Tibial nerve (tissue), 3 donors: ENCODE results near the gene KIT.

Source experiments
- POLR2A ChIP-seq, 2 donors: fragments of 450-650 bp; IDR thresholded peaks; one replicate each; pipeline ENCODE4 v1.6.1; 2017; ENCODE audit warnings: antibody characterized with exemption in 2 of 2, mild to moderate bottlenecking in 2 of 2, moderate library complexity in 2 of 2
- TF ChIP-seq, protein P1 (sequence below), 5 experiments: fragments of 200-600 bp in 3 of 5; fragments of 450-650 bp in 2 of 5; sonication (generic) in 3 of 5; IDR thresholded peaks; one replicate each; pipeline ENCODE4 v1.5.1; 2016 to 2019; ENCODE audit warnings: antibody characterized with exemption in 5 of 5, mild to moderate bottlenecking in 3 of 5, moderate library complexity in 2 of 5

DNA sequence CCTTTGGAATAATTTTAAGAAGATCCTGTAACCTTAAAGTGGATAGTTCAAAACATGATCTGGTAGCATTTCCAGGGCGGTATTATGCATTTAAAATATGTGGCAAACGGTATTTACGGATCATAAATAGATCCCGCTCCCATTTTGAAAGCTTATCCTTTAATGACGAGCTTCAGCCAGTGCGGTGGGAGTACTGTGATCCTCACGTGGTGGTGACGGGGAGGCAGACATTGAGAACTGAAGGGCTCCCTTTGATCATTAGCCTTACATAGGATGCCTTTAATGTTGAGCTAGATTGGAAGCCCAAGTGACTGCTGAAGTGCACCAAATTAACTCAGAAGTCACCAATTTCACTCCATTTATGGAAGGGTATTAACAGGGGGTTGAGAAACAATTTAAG is 56.9 kb downstream of the KIT start:
- TF ChIP-seq, protein P1, sequence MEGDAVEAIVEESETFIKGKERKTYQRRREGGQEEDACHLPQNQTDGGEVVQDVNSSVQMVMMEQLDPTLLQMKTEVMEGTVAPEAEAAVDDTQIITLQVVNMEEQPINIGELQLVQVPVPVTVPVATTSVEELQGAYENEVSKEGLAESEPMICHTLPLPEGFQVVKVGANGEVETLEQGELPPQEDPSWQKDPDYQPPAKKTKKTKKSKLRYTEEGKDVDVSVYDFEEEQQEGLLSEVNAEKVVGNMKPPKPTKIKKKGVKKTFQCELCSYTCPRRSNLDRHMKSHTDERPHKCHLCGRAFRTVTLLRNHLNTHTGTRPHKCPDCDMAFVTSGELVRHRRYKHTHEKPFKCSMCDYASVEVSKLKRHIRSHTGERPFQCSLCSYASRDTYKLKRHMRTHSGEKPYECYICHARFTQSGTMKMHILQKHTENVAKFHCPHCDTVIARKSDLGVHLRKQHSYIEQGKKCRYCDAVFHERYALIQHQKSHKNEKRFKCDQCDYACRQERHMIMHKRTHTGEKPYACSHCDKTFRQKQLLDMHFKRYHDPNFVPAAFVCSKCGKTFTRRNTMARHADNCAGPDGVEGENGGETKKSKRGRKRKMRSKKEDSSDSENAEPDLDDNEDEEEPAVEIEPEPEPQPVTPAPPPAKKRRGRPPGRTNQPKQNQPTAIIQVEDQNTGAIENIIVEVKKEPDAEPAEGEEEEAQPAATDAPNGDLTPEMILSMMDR (IDR thresholded peaks at IDR 0.05) = no peak
- no peak for TF ChIP-seq POLR2A (IDR thresholded peaks at IDR 0.05)
